ENCODE data around the gene DDX5. TPM values are rescaled to one million over a fixed set of nuclear protein-coding genes. Genes with fewer than 3 reads are reported as not detected.

Gene DDX5
- total and polyA plus RNA-seq, 2 of the 13 experiments (the other 11 are each of a cell fraction or from before 2014, with no cell fraction given): 503 to 684 TPM

DNA sequence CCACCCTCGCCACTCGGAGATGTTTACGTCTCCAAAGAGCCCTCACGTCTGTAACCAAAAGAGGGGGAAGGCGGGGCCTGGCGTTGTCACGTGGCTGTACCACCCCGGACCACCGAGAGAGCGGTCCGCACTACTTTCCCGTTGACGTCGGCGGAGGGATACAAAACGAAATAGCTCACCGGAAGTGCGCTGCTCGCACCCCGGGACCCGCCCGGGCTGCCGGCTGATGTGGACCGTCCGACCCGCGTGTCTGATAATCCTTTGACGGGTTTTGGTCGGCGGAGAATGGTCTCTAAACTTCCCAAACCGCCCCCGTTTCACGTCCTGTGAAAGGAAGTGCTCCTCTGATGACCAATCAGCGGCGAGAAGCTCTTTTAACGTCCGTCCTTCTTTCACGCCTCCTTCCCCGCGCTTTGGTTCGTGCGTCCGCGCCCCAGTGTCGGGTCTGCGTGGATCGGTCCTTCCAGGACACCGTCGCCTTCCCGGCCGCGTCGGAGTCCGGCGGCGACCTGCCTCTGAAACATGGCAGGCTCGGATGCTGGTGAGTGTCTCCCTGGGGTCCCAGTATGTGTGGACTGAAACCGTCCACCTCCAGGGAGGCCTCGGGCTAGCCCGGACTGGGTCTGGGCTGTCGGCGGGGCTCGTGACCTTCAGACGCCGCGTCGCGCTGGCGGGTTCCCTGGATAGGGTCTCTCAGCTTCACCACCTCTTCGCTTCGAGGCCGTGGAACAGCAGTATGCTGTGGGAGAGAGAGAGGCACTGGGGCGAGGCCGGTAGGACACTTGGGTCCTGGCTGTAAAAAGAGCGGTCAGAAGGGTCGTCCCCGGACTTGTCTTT is 705 bp upstream of the DDX5 start, which contains the start of gene CEP95 (continued):
- no peak for TF ChIP-seq ZNF282 (IDR thresholded peaks at IDR 0.05; ENCODE audit: partially characterized antibody)
- TF ChIP-seq, protein P1, sequence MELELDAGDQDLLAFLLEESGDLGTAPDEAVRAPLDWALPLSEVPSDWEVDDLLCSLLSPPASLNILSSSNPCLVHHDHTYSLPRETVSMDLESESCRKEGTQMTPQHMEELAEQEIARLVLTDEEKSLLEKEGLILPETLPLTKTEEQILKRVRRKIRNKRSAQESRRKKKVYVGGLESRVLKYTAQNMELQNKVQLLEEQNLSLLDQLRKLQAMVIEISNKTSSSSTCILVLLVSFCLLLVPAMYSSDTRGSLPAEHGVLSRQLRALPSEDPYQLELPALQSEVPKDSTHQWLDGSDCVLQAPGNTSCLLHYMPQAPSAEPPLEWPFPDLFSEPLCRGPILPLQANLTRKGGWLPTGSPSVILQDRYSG (CRISPR knock-in tag; IDR thresholded peaks at IDR 0.05): peak; percentile 88; the same call in 1 of the 2 replicates
- TF ChIP-seq, protein P2, sequence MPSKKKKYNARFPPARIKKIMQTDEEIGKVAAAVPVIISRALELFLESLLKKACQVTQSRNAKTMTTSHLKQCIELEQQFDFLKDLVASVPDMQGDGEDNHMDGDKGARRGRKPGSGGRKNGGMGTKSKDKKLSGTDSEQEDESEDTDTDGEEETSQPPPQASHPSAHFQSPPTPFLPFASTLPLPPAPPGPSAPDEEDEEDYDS (CRISPR knock-in tag; IDR thresholded peaks at IDR 0.05): no peak
- TF ChIP-seq, protein P3, sequence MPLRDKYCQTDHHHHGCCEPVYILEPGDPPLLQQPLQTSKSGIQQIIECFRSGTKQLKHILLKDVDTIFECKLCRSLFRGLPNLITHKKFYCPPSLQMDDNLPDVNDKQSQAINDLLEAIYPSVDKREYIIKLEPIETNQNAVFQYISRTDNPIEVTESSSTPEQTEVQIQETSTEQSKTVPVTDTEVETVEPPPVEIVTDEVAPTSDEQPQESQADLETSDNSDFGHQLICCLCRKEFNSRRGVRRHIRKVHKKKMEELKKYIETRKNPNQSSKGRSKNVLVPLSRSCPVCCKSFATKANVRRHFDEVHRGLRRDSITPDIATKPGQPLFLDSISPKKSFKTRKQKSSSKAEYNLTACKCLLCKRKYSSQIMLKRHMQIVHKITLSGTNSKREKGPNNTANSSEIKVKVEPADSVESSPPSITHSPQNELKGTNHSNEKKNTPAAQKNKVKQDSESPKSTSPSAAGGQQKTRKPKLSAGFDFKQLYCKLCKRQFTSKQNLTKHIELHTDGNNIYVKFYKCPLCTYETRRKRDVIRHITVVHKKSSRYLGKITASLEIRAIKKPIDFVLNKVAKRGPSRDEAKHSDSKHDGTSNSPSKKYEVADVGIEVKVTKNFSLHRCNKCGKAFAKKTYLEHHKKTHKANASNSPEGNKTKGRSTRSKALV (CRISPR knock-in tag; IDR thresholded peaks at IDR 0.05): peak; percentile 94
- TF ChIP-seq BHLHE40 (IDR thresholded peaks at IDR 0.05; ENCODE audit: low read length): peak; percentile 75
- TF ChIP-seq ZNF124 (CRISPR knock-in tag; IDR thresholded peaks at IDR 0.05): peak; percentile 79
- TF ChIP-seq RBM39 (IDR thresholded peaks at IDR 0.05; ENCODE audit: low read depth, low read length, poor library complexity, severe bottlenecking): no peak
- 0 out of 2 replicates have a peak, but pooled peaks have one; percentile 42 for TF ChIP-seq ZNF451 (CRISPR knock-in tag; IDR thresholded peaks at IDR 0.05)
- TF ChIP-seq CREM (IDR thresholded peaks at IDR 0.05): peak; percentile 95
- peak; percentile 70 for TF ChIP-seq CREM (CRISPR knock-in tag; IDR thresholded peaks at IDR 0.05)
- TF ChIP-seq, protein P4, sequence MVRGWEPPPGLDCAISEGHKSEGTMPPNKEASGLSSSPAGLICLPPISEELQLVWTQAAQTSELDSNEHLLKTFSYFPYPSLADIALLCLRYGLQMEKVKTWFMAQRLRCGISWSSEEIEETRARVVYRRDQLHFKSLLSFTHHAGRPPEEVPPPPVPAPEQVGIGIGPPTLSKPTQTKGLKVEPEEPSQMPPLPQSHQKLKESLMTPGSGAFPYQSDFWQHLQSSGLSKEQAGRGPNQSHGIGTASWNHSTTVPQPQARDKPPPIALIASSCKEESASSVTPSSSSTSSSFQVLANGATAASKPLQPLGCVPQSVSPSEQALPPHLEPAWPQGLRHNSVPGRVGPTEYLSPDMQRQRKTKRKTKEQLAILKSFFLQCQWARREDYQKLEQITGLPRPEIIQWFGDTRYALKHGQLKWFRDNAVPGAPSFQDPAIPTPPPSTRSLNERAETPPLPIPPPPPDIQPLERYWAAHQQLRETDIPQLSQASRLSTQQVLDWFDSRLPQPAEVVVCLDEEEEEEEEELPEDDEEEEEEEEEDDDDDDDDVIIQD (CRISPR knock-in tag; IDR thresholded peaks at IDR 0.05; ENCODE audit: low read depth): no peak; the same call in 1 of the 2 replicates
- peak; percentile 92 for TF ChIP-seq ATF7-NPFF (CRISPR knock-in tag; IDR thresholded peaks at IDR 0.05; ENCODE audit: low read depth)
- no peak for TF ChIP-seq MED8 (CRISPR knock-in tag; IDR thresholded peaks at IDR 0.05; ENCODE audit: insufficient replicate concordance)
- TF ChIP-seq, protein P5, sequence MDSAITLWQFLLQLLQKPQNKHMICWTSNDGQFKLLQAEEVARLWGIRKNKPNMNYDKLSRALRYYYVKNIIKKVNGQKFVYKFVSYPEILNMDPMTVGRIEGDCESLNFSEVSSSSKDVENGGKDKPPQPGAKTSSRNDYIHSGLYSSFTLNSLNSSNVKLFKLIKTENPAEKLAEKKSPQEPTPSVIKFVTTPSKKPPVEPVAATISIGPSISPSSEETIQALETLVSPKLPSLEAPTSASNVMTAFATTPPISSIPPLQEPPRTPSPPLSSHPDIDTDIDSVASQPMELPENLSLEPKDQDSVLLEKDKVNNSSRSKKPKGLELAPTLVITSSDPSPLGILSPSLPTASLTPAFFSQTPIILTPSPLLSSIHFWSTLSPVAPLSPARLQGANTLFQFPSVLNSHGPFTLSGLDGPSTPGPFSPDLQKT (CRISPR knock-in tag; IDR thresholded peaks at IDR 0.05; ENCODE audit: borderline replicate concordance): no peak; the same call in 1 of the 2 replicates
- TF ChIP-seq, protein P6, sequence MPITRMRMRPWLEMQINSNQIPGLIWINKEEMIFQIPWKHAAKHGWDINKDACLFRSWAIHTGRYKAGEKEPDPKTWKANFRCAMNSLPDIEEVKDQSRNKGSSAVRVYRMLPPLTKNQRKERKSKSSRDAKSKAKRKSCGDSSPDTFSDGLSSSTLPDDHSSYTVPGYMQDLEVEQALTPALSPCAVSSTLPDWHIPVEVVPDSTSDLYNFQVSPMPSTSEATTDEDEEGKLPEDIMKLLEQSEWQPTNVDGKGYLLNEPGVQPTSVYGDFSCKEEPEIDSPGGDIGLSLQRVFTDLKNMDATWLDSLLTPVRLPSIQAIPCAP (CRISPR knock-in tag; IDR thresholded peaks at IDR 0.05; ENCODE audit: low read depth): no peak; the same call in 1 of the 2 replicates
- no peak; the same call in 1 of the 2 replicates for TF ChIP-seq ARHGAP35 (CRISPR knock-in tag; IDR thresholded peaks at IDR 0.05; ENCODE audit: borderline replicate concordance)
- TF ChIP-seq ZFP90 (CRISPR knock-in tag; IDR thresholded peaks at IDR 0.05; ENCODE audit: borderline replicate concordance): peak; percentile 95
- TF ChIP-seq ZNF3 (CRISPR knock-in tag; IDR thresholded peaks at IDR 0.05): peak; percentile 29; the same call in 1 of the 2 replicates

Measured in HepG2 (cell line).